ENCODE data around the gene HPX.

The HPX gene

DNA sequence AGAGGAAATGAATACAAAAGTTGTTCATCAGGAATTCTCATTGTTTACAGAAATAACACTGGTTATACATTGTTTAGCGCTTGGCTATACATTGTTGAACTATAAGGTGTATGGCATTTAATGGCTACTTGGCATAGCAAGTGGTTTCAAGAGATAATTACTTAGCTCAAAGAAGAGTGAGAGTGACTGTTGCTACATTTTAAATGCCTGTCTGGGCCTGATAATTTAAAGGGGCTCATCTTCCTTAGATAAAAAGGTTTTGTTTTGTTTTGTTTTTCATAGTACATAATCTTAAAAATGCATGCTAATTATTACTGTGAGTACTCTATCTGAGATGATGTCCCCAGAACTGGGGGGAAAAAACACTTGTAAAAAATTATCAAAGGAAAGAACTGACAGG, 52.0 kb downstream of the HPX start:
- no peak for DNase-seq

DNA sequence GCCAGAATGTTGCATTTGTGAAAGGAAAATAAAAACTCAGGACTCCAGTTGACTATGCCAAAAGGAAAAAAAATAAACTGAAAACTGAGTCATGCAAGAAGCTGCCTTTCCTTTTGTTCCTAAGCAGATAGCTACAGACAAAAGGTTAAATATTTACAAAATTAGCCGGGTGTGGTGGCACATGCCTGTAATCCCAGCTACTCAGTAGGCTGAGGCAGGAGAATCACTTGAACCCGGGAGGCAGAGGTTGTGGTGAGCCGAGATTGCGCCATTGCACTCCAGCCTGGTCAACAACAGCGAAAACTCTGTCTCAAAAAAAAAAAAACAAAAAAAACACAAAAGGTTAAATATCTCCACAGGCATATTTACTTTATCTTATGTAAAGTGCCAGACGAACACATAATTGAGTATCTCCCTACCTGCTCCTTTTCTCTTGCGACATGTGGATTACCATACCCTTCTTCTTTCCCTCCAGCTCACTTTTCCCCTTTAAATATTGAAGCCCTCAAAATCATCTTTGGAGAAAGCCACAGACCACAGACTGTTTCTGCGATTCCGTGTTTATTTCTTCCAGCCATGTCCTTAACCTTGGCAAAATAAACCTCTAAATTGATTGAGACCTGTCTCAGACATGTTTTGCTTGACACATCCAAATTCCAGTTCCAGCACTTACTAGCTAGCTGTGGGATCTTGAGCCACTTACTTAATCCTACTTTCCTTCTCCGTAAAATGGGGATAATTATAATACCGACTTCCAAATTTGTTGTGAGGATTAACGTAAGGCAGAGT, 52.8 kb downstream of the HPX start:
- DNase-seq, result no peak

DNA sequence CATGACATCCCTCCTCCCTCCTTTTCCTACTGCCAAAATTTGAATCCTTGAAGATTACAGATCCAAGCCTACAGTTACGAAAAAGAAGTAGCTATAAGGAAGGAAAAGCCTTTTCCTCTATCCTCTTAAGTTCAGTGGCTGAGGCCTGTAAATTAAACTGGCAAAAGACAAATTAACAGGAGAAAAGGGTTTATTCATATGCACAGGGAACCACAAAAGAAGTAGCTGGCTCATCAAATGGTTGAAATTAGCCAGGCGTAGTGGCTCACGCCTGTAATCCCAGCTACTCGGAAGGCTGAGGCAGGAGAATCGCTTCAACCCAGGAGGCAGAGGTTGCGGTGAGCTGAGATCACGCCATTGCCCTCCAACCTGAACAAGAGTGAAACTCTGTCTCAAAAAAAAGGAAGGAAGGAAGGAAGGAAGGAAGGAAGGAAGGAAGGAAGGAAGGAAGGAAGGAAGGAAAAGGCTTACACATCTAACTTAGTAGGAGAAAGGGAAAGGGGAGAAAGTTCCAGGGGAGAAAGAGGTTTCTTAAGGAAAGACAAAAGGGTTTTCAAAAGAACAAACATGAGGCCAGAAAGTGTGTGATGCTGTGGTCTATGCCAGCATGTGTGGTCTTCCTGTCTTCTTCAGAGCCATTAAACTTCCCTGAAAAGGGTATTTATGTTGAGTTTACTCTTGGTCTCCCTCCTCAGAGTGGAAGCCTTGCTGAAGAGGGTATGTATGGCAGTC, 55.6 kb downstream of the HPX start:
- no peak for DNase-seq

All from cortex of kidney (tissue), 1 donor.